GM12891 (cell line): ENCODE results near the gene TBXT.

ENCODE experiments used
- POLR2A ChIP-seq: IDR thresholded peaks from 2 replicates; pipeline ENCODE4 v1.6.1; 2011; ENCODE audit warnings: low read depth, low read length, control low read depth
- POLR2AphosphoS5 ChIP-seq: IDR thresholded peaks from 2 replicates; pipeline ENCODE4 v1.6.1; 2011; ENCODE audit warnings: low read depth, low read length, control low read depth

- no peak for TF ChIP-seq POLR2A
- TF ChIP-seq POLR2AphosphoS5: no peak
Measured at GRCh38 chr6:166192136-166192535, 24.5 kb upstream of the TBXT start.
